Measurements from ENCODE around the gene IL17RD.

The IL17RD gene

DNA sequence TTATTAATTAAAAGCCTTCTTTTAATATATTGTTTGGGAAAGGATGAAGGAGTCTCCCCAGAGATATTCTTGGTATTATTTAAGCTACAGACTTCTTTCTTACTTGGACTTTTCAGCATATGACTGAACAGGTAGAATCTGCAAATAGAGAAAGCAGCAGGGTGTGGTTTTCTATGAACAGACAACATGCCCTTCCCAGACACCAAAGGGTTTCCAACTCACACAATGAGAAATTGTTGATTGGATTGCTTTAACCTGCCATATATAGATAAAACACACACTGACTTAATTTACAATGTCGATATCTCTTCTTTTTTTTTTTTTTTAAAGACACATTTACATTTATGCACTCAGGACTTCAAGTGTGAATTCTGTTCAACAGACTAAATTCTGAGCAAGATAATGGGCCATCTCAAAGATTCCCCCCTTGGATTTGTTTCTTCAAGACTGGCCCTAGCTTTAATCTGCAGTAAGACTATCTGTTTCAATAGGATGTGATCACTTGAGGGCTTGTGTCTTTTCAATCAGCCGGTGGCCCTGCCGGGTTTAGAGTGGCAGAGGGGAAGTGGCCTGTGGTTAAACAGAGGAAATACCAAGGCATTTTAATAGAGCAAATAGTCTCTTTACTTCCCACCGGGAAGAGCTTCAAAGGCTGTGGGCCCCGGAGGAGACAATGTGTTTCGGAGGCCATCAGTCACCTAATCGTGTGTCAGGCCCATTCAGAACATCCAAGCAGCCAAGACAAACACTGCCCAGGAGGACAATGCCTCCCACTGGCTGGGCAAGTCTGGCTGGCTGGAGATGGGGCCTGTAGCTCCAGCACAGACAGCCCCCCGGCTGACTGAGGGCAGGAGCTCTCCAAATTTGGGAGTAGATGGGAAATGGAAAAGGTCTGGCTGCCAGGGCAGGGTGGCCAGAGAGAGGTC is 6.1 kb downstream of the IL17RD start:
- no peak for DNase-seq (ENCODE audit: low read depth in 3 of 3)

DNA sequence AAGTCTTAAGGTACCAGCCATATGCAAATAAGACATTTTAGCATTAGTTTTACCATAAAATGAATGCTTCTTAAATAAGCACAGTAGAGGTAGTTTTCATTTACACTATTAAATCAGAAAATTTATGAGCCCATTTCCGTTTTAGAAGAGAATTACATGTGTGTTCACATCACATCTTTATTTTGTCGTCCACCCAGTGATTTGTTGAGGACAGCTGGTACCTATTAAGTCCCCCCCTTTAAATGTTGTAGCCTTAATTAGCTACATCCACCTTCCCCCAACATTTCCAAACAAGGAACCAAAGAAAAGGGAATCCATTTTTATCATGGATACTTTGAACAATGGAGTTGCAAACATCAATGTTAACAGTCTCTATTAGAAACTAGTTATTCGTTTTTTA is 6.8 kb downstream of the IL17RD start:
- no peak for DNase-seq (ENCODE audit: low read depth in 3 of 3)

DNA sequence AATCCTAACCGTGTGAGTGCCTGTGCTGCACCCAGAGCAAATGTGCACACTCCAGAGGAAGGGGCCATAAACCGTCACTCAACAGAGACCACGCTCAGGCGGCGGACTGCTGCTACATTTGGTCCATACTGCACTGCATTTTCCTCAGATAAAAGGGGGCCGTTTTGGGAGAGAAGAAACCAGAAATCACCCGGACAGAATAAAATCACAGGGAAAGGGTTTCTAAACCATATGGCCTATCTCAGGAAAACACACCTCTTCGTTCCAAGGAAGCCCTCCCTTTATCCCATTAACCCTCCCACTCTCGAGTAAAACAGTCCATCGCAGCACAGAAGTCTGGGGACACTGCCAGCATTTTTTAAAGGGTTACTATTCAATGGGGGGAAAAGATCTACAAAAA is 7.6 kb downstream of the IL17RD start:
- DNase-seq (ENCODE audit: low read depth in 3 of 3) = no peak

DNA sequence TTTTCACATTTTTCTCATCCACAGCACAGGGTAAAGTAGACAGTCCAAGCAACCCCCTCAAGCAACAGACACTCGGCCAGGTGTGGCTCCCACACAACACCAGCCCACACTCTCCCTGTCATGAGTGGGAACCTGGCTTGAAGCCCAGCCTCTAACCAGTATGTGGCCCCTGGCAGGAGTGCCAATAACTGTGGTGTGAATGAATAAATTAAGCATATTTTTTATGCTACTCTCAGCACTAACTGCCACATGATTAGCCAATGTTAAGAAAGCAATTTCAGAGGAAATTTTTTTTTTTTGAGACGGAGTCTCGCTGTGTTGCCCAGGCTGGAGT is 9.9 kb downstream of the IL17RD start:
- no peak for DNase-seq (ENCODE audit: low read depth in 3 of 3)

DNA sequence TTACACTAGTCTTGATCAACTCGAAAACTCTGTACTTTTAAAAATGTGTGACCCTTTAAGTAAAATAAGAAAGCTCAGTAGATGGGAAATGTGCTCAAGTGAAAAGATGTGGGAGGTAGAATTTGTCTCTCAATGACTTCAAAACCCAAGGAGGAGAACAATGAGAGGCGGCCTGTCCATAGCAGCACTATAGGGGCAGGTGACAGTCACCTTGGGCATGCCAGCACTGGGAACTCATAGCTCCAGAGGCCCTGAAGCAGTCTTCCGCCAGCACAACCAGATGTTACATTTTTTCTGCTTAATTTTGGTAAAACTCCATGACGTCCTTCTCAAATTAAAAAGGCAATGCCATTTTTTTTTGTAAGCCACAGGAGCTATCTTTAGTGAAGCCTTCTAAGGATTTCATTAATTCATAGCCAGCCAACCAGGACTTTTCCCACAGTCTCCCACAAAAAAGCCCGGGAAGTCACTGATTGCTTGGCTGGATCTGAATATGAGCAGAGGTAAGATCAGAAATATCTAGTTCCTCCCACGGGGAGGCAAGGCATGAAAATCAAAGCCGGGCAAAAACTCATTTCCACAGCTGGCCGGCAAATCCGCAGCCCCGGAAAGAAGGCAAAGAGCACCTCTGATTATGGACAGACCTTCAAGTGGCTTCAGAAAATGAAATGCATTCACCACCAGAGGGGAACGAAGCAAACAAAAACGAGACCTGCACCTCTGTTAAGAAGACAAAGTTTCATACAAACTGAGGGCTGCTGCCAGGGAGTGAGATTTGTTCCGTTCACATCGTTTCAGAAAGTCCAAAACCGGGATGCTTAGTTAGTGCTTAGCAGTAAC is 10.5 kb downstream of the IL17RD start:
- DNase-seq (ENCODE audit: low read depth in 3 of 3) = no peak

DNA sequence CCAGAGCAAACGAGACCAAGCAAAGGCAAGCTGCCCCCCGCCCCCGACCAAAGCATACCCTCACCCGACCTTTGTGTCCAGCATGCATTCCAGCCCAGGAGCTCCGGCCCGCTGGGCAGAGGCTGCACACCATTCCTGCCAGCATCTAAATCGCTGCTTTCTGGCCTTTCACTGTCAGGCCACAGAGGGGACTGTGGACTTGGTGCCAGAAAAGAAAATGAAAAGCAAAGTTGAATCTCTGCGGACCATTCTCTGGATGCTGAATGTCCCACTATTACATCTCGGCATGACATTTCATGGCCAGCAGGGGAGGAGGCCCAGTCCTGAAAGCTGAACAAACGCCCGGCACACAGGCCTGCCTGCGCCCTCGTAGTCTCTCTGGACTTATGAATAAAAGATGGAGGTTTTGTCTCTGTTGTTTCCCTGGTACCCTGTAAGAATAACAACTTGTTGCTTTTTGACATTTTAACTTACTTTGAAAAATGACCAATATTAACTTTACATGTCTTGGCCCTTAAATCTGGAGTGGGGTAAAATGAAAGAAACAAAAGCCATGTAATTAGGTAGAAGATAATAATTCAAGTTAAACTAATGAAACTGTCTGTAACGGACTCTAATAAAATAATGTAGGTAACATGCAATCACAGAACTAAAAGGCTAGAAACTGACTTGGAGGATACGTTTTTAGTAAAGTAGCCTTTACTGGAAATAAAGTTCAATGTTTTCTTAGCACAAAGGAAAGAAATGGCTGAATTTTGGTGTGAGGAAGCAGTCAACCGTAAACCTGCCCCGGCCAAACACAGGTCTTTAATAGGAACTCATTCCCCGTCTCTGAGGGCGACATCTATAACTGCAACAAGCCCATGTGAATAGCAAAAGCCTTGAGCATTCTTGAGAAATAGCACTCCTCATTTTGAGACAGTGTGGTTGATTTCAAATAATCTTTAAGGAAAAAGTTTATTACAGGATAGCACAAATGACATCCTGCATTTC is 12.7 kb downstream of the IL17RD start:
- DNase-seq (ENCODE audit: low read depth in 3 of 3) = no peak

DNA sequence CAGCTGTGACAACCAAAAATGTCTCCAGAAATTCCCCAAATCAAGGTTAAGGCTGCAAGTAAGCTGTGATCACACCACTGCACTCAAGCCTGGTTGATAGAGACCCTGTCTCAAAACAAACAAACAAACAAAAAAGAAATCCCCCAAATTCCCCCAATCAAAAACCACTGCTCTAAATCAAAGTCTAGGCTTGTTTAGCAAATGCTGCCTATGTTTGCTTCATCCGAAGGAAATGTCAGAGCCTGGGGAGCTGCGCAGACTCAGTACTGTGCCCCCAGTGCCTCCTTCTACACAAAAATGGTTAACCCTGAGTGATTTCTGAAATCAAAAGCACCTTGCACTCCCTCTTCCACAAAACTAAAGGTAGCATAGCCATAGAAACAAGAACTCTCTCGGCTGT is 13.4 kb downstream of the IL17RD start:
- DNase-seq (ENCODE audit: low read depth in 3 of 3) = no peak

DNA sequence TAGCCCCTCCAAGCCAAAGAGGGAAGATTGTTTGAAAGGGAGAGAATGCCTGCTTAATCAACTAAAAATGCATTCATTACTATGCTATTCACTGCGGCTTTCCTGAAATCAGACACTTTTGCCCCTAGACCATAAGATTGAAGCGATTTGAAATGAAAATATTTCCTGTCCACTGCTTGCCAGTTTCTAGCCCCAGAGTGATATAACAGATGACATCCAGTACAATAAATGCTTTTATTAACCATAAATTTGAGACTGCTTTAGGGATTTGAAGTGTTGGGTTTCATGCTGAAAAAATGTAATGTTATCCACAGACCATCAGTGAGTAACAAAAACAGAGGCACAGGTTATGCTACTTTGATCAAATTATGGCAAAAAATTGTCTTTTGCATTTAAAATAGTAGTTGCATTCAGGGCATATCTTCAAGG is 14.1 kb downstream of the IL17RD start:
- DNase-seq (ENCODE audit: low read depth in 3 of 3) = no peak

DNA sequence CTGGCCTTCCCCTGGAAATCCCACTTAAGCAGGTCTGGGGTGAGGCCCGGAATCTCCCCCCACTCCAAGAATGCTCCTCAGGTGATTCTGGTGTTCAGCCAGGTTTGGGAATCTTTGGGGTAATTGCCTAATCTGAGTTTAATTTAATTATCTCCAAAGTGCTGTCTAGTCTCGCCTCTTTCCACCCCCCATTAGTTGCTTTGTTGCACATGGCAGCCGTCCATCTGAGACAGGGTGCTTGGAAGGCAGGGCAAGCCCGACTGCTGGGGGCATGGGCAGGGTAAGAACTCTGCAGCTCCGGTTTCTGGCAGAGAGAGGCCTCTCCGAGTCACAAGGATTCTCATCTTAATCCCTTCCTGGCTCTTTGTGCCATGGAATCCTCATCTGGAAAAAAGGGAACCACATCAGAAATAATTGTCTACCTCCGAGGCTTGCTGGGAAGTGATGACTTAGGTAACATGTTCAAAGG is 15.0 kb downstream of the IL17RD start:
- no peak for DNase-seq (ENCODE audit: low read depth in 3 of 3)

DNA sequence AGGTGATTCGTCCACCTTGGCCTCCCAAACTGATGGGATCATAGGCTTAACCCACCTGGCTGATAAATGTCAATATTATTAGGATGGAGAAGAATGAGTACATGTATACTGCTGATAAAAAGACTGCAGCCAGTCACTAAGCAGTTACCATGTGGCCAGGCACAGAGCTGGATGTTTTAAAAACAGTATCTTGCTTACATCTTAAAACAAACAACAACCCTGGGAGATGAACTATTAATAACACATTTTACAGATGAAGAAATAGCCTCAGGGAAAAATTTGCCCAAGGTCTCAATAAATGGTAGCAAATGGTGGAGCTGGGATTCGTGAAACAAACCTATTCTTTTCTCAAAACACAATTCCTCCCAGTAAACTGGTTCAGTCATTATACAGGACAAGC is 18.1 kb downstream of the IL17RD start:
- no peak for DNase-seq (ENCODE audit: low read depth in 3 of 3)

DNA sequence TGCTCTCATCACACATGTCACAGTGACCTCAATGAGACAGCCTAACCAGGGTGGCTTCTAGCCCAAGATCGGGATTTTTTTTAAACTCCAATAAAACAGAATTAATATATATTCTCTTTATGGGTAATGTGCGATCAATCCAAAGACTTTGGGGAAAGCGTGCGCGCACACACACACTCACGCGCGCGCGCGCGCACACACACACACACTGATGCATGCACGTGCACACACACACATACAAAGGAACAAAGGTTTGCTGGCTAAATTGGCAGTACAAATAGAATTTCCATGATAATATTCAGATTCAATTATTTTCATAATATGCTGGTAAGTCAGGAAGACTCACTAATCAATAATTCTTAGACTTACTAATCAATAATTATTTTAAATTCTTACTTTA is 19.3 kb downstream of the IL17RD start:
- DNase-seq (ENCODE audit: low read depth in 3 of 3) = no peak

DNA sequence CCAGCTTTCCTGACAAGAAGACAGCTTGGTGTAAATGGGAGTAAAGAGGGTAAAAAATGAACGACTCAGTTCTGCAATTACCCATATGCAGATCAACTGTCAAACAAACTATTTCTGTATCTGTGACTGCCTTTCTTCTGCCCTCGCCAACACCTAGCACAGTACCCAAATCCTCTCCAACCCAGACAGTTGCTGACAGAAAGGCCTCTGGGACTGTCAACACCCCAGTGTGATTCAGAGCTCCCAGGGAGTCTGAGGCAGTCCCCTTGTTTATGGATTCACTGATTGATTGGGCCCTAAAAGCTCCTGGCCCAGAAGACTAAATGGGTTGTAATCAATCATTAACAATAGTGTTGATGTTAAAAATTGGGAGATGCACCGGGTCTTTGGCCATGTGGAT is 20.2 kb downstream of the IL17RD start:
- DNase-seq (ENCODE audit: low read depth in 3 of 3) = no peak

DNA sequence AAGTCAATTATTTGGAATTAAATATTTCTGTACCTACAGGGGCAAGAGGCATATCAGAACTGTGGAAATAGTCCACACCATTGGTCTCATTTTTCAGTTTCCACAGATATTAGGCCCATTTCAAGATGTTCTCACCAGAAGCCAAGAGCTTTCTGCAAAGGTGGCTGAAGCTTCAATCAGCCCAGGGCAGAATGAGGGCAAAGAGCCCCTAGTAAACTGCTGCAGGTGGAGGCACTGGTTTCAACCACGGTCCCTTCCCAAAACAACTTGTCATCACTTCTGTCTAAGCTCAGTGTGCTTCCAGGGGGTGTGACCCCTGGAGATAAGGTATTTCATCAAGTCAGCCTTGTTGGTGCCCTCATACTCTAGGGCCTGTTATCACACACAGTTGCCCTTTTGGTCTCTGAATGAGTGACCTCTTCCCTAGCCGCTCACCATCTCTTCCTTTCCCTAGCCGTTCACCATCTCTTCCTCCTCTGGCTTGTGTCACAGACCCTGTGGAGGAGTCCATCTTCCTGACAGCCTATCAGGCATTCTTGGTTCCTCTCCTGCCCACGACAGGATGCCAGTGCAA is 21.2 kb downstream of the IL17RD start:
- no peak for DNase-seq (ENCODE audit: low read depth in 3 of 3)

DNA sequence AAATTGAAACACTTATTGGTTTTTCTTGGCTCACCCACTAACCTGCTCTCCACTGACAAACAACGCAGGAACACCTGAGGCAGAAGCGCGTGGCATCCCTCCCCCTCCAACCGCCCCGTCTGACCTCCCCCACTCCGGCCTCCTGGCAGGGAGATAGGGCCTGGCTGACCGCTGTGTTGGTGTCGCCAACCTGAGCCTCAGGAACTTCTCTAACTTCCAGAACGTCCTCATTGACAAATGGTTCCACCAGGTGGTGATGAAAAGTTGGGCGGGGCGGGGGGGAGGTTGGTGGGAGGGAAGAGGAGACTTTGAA is 22.8 kb downstream of the IL17RD start:
- no peak for DNase-seq (ENCODE audit: low read depth in 3 of 3)

DNA sequence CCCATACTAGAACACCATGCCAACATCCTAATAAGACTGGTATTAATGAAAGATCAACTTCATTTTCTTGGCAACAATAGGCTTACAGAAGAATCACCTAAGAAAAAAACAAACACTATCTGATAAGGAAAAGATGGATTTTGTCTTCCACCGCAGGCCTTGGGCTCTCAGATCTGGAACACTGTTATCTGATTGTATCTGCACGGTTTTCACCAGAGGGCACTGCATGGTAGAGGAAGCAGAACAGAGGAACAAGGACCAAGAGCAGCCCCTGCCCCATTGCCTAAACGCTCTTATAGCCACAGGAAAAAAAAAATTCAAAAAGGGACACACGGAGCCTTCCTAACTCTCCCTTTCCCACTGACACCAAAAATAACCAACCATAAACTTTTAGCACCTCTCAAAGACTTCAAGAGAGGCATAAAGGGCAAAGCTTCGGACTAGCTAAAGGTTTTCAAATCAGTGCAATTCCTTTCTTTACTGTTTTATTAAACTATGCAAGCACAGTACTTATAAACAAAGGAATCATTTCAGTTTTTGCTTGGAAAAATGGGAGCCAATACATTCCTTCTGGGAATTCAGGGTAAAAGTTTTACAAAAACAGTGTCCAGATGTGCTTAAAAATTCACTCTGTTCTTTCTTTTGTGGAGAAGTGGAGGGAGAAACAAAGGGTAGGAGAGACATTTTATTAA is 23.3 kb downstream of the IL17RD start:
- no peak for DNase-seq (ENCODE audit: low read depth in 3 of 3)

DNA sequence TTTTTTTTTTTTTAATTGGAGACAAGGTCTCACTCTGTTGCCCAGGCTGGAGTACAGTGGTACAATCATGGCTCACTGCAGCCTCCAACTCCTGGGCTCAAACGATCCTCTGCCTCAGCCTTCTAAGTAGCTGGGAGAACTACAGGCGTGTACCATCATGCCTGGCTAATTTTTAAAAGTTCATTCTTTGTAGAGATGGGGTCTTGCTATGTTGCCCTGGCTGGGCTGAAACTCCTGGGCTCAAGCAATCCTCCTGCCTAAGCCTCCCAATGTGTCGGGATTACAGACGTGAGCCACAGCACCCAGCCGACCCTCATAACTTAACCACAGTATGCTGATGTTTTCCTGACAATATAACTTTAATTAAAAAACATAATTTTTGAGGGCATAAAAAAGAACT is 24.3 kb downstream of the IL17RD start:
- no peak for DNase-seq (ENCODE audit: low read depth in 3 of 3)

DNA sequence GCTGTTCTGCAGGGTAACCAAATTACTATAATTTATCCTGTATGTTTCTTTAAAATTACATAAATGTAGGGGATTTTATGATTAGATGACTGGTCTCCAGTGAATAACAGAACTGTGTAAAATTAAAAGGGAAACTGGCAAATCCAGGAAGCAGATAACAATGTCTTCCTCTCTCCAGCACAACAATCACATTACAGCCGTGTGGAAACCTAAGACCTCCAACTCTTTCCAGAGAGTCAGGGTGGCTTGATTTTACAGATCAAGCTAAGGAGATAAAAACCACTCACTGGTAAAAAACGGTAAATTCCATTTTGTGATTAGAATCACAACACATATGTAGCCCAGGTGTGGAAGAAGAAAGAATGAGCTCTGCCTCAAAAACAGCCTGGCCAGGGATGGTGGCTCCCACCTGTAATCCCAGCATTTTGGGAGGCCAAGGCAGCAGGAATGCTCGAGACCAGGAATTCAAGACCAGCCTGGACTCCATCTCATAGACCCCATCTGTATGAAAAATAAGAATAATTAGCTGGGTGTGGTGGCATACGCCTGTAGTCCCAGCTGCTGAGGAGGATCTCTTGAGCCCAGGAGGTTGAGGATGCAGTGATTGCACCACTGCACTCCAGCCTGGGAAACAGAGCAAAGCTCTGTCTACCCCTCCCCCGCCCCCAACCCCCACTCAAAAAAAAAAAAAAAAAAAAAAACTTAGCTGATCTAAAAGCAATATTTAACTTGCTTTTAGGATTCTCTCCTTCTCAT is 29.0 kb downstream of the IL17RD start:
- DNase-seq (ENCODE audit: low read depth in 3 of 3) = no peak

DNA sequence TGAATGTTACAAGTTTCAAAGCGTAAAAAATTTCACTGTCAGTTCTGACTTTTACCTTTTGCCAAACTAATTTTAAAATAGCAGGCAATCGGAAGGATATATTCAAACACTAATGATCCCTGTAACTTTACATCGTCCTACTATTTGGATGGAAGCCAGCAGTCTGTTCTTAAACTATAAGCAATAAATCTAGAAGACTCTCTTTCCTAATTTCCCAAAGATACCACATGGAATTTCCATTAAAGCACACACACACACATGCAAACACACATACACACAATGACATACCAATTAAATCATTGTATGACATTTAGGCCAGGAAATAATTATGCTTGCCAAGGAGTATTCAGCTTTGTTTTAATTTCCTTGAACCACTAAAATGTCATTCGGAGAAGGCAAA is 32.0 kb downstream of the IL17RD start:
- DNase-seq (ENCODE audit: low read depth in 3 of 3) = no peak

DNA sequence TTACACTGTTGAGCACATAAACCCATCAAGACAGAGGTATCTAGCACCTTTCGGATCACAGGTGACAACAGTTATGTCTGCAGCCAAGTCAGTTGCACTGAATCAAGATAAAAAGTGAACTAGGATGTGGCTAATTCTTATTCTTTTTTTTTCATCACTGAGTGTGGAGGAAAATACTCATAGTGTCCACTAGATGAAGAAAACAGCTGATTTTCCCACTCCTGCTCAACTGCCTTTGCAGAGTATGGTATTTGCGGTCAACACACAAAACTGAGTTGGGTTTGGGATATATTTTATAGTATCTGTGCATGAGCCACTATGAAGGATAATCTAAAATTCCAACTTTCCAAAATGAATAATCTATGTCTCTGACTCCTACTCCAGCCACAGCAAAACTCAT is 32.5 kb downstream of the IL17RD start:
- DNase-seq (ENCODE audit: low read depth in 3 of 3) = no peak

DNA sequence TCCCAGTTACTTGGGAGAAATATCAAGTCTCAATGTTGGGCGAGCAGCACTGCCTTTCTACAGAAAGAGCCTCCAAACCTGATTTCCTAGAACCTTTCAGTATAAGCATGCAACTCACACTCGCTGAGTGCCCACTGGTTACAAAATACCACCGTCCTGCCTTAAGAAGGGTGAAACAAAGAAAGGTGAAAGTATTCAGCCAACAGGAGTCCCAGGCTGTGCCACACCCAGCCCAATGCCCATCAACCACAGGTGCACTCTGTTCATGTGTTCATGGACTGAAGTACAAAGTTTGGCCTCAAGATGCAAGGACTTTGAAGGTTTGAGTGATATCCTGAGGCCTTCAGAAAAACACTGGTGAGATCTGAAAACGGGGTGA is 34.0 kb downstream of the IL17RD start:
- DNase-seq (ENCODE audit: low read depth in 3 of 3) = no peak

Measured in stimulated activated CD4-positive, alpha-beta T cell treated with anti-CD3 and anti-CD28 coated beads, TNF-alpha, amount 100 ng/mL, for 48 hours (primary cell).